IPS-15b (cell line): Measurements from ENCODE around the gene FBLN2.
A peak's percentile ranks its signal among the peaks of the same experiment; 100 is the strongest.

Source experiments
- H3K27me3 ChIP-seq: one replicate; pipeline ENCODE4 v1.6.1; 2013; ENCODE audit warnings: low read length; ENCODE audit not compliant: control insufficient read depth, insufficient read depth
- H3K36me3 ChIP-seq: one replicate; pipeline ENCODE4 v1.6.1; 2013; ENCODE audit warnings: low read length; ENCODE audit not compliant: control insufficient read depth, insufficient read depth
- H3K4me1 ChIP-seq: one replicate; pipeline ENCODE4 v1.6.1; 2013; ENCODE audit warnings: mild to moderate bottlenecking, low read length; ENCODE audit not compliant: control insufficient read depth, insufficient read depth
- H3K4me3 ChIP-seq: one replicate; pipeline ENCODE4 v1.5.1; 2013; ENCODE audit warnings: low read depth, low read length
- H3K9ac ChIP-seq: one replicate; pipeline ENCODE4 v1.6.1; 2013; ENCODE audit warnings: low read depth, mild to moderate bottlenecking, low read length
- H3K9me3 ChIP-seq: one replicate; pipeline ENCODE4 v1.6.1; 2013; ENCODE audit warnings: mild to moderate bottlenecking, low read length; ENCODE audit not compliant: control insufficient read depth, insufficient read depth

Gene FBLN2

DNA sequence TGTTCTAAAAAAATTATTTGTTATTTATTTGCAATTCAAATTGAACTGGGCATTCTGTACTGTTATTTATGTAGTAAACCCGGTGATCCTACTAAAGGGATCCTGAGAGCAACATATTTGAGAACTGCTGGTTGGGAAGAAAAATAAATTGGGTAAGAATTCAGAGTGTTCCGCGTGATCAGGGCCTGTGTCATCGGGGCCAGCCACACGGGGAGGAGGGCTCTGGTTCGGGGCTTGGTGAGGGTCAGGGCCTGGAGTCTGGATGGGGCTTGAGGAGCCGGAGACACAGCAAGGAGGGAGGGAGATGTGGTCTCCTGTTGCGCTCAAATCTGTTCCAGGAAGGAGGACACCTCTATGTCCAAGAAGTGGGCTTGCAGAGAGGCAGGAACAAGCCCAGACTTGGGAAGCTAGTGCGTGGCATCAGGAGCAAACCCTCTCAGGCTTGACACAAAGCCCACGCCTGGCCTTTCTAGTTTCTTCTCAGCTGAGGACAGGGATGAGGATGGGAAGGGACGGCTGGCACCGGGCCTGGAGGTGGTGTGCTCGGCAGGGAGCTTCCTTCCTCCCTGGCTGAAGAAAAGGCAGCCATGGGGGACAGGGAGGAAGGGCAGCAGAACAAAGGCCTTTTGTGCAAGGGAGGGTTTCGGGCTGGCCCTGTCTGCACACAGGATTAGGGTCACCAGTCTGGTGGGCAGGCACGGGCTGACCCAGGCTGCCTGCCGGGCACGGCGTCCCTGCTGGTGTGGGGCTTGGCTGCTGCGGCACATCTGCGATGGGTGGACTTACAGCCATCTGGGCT is 22.9 kb upstream of the FBLN2 start:
- H3K27me3 ChIP-seq = no peaks in the 10 kb centered on the region

DNA sequence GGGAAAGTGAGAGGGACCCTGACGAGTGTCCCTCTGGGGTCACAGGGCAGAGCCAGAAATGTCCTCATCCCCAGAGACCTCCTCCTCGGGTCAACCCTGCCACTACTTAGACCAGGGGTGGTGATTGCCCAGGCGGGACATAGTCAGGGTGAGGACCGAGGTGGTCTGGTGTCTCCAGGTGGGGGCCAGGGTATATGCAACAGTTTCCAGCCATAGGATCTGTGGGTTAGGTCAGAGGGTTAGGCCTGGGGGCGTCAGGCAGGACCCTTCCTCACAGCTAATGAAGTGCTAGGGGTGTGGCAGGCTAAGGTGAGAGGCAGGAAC is 22.3 kb upstream of the FBLN2 start:
- no peaks in the 10 kb centered on the region for H3K27me3 ChIP-seq
- H3K36me3 ChIP-seq = no peaks in the 10 kb centered on the region
- H3K4me3 ChIP-seq = no peak overlapping the region
- peaks cover 4% of the 10 kb centered on the region for H3K4me1 ChIP-seq
- H3K9me3 ChIP-seq = no peaks in the 10 kb centered on the region
- no peak overlapping the region for H3K9ac ChIP-seq

More for the DNA sequence above, 22.9 kb upstream of the FBLN2 start:
- Histone ChIP-seq H3K4me1 (peaks cover 4% of the 10 kb centered on the region), H3K36me3 (no peaks in the 10 kb centered on the region), H3K9ac (peak overlapping the region; percentile 24), H3K4me3 (no peak overlapping the region), H3K9me3 (no peaks in the 10 kb centered on the region)

DNA sequence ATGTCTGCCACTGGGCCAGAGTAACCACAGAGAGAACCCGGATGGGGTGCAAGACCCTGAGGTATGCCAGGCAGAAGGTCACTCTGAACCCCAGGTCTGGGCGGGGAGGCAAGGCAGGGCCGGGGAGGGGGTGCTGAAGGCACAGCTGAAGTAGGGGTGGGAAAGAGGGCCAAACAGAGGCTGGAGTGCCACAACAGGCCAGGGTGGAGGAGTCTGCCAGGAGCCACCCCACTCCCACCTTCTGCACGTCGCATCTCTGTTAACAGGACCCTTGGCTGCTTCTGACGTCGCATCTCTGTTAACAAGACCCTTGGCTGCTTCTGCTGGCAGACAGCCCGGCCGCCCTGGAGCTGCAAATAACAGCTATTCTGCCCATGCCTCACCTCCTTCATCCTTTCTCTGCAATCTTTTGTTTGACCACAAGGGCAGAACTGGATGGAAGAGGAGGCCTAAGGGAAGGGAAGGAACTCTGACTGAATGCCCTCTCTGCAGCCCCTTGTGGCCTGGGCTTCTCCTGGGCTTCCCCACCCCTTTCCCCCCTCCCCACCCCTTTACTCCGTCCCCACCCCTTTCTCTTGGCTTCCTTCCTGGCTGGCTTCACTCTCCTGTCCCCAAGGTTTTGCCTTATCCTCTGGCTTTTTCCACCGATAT is 20.6 kb upstream of the FBLN2 start:
- no peaks in the 10 kb centered on the region for H3K36me3 ChIP-seq
- H3K27me3 ChIP-seq = no peaks in the 10 kb centered on the region
- no peak overlapping the region for H3K9ac ChIP-seq
- H3K4me3 ChIP-seq = no peak overlapping the region
- no peaks in the 10 kb centered on the region for H3K9me3 ChIP-seq
- peaks cover 4% of the 10 kb centered on the region for H3K4me1 ChIP-seq

DNA sequence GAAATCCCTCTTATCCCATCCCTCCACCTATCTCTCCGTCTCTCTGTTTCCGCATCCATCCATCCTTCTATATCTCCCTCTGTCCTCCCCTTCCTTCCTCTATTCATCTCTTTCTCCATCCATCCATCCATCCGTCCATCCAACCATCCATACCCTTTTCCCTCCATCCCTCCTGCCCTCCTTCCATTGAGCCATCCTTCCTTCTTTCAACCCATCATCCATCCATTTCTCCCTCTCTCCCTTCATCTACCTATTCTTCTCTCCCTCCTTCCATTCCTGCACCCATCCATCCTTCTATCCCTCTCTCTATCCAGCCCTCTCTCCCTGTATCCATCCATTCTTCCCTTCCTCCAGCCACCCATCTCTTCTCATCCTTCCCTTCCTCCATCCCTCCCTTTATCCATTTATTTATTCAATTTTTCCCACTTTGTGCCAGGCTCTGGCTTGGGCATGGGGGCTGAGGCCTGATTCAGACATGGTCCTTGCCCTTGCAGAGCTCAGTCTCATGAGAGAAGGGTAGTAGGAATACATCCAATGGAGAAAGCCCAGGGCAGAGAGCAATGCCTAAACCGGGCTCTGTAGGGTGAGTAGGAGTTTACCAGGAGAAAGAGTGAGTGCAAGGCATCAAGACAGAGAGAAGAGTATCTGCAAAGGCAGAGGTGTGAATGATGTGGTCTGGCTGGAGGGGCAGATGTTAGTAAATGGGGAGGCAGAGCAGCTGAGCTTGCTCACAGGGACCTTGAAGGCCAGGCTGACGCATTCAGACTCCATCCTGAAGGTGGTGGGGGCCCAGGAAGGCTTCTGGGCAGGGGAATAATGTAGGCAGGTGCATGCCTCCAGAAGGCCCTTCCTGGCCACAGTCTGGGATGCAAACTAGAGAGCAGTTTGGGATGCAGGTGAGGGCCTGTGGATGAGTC is 19.5 kb upstream of the FBLN2 start:
- no peaks in the 10 kb centered on the region for H3K9me3 ChIP-seq
- no peaks in the 10 kb centered on the region for H3K36me3 ChIP-seq
- no peak overlapping the region for H3K9ac ChIP-seq
- no peaks in the 10 kb centered on the region for H3K27me3 ChIP-seq
- no peak overlapping the region for H3K4me3 ChIP-seq
- H3K4me1 ChIP-seq = peaks cover 4% of the 10 kb centered on the region

DNA sequence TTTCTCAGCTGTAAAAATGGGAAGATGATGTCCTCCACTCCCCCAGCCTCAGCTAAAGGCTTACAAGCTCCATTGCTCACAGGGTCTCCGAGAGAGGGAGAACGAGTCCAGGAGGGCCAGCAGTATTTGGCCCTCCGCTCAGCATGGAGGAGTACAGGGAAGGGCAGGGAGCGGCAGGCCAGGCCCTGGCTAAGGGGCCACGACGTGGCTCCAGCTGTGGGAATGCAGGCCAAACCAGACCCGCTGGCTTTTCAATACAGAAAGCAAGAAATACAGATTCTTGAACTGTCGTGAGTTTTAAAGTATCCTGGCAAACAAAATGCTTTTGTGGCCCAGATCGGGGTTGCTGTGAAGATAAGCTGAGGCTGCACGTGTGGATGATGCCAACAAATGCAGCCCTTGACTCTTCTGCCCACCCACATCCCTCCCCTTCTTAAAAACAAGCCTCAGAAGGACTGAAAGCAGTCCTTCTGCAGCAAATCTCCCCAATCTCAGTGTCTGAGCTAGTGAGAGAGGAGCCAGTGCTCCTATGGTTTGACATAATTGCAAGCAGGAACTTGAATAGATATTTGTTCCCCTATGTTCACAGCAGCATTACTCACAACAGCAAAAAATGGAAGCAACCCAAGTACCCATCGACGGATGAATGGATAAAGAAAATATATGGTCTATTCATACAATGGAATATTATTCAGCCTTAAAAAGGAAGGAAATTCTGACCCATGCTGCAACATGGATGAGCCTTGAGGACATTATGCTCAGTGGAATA is 18.5 kb upstream of the FBLN2 start:
- Histone ChIP-seq H3K36me3 (no peaks in the 10 kb centered on the region), H3K4me3 (no peak overlapping the region), H3K4me1 (peaks cover 4% of the 10 kb centered on the region), H3K27me3 (no peaks in the 10 kb centered on the region), H3K9me3 (no peaks in the 10 kb centered on the region), H3K9ac (no peak overlapping the region)

DNA sequence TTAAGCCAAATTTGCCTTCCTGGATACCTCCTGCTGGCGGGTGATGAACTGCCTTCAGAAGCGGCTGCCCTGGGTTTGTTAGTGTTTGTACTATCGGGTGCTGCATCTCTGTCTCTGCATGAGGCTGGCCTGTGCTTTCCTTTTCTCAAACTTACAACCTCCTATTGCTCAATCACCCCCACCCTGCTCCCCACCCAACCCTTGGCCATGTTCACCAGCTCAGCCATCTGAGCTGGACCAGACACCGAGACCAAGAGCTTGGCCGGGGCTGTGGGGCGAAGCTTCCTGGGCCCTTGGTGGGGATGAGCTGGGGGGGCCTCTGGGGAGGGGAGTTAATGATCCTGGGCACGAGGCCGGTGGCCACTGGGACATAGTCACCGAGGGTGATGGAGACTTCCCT is 16.8 kb upstream of the FBLN2 start:
- Histone ChIP-seq H3K36me3 (no peaks in the 10 kb centered on the region), H3K9ac (no peak overlapping the region), H3K9me3 (no peaks in the 10 kb centered on the region), H3K4me1 (peaks cover 2% of the 10 kb centered on the region), H3K4me3 (no peak overlapping the region), H3K27me3 (no peaks in the 10 kb centered on the region)

DNA sequence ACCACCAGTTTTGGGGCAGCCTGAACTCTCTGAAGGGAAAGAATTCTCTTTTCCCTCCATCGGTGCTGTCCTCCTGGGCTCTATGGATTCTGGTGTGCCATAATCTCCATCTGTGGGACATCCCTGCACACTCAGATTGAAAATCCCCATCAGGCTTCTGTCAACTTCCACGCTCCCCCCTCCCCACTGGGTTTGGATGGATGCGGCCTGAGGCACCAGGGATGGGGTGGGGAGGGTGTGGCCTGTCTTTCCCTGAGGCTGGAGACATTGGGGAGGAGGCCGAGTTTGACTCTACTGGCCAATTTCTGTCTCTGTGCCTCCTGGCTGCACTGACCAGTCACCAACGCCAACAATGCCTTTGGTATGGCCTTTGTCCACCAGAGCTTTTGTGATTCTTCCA is 16.3 kb upstream of the FBLN2 start:
- H3K36me3 ChIP-seq = no peaks in the 10 kb centered on the region
- no peaks in the 10 kb centered on the region for H3K27me3 ChIP-seq
- H3K4me1 ChIP-seq = peaks cover 2% of the 10 kb centered on the region
- H3K9ac ChIP-seq = no peak overlapping the region
- no peak overlapping the region for H3K4me3 ChIP-seq
- no peaks in the 10 kb centered on the region for H3K9me3 ChIP-seq

DNA sequence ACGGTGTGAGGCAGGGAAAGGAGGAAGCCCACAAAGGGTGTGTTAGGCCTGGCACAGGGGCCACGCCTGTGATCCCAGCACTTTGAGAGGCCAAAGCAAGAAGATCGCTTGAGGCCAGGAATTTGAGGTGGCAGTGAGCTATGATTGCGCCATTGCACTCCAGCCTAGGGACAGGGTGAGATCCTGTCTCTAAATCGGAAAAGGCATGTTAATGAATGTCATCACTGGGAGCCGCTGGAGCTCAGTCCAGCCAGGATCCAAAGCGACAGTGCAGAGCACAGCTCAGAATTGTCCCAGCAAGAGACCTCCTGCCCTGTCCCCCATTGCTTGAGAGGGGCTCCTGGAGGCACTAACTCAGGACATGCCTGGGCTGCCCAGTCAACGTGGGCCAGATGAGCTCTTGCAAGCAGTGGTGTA is 15.0 kb upstream of the FBLN2 start:
- H3K27me3 ChIP-seq = no peaks in the 10 kb centered on the region
- H3K4me3 ChIP-seq = no peak overlapping the region
- no peaks in the 10 kb centered on the region for H3K4me1 ChIP-seq
- H3K9ac ChIP-seq = no peak overlapping the region
- no peaks in the 10 kb centered on the region for H3K36me3 ChIP-seq
- H3K9me3 ChIP-seq = no peaks in the 10 kb centered on the region

DNA sequence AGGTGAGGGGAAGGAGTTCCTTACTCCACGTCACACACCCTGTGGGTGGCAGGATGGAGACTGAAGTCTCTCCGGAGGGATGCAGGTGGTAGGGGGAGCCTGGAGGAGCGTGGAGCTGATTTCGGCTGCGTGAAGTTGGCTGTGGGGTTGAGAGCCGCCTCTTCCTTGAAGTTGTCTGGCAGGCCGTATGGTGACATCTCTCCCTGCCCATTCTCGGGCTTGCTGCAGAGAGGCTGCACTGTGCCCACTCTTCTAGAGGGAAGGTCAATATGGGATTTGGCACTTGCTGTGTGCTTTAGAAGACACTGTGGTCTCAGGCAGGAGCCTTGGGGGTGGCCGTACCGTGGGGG is 13.4 kb upstream of the FBLN2 start:
- Histone ChIP-seq H3K4me1 (no peaks in the 10 kb centered on the region), H3K4me3 (no peak overlapping the region), H3K9ac (no peak overlapping the region), H3K36me3 (no peaks in the 10 kb centered on the region), H3K27me3 (no peaks in the 10 kb centered on the region), H3K9me3 (no peaks in the 10 kb centered on the region)

DNA sequence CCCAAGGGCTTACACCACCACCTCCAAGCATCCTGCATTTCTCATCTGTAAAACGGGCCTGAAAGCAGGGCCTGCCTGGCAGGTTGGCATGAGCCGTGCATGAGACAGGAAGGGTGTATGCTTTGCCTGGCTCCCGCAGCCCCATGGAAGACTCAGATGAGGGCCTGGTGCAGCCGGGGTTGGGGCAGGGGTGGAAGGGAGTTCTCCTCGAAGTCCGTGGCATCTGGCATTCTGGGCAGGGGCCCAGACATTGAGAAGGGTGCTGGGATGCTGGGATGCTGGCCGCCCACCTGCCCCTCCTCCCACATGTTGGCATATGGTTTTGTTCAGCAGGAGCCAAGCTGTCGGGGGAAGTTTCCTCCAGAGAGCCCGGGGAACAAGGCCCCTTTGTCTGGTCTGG is 13.0 kb upstream of the FBLN2 start:
- Histone ChIP-seq H3K27me3 (no peaks in the 10 kb centered on the region), H3K9me3 (no peaks in the 10 kb centered on the region), H3K9ac (no peak overlapping the region), H3K36me3 (no peaks in the 10 kb centered on the region), H3K4me1 (no peaks in the 10 kb centered on the region), H3K4me3 (no peak overlapping the region)

DNA sequence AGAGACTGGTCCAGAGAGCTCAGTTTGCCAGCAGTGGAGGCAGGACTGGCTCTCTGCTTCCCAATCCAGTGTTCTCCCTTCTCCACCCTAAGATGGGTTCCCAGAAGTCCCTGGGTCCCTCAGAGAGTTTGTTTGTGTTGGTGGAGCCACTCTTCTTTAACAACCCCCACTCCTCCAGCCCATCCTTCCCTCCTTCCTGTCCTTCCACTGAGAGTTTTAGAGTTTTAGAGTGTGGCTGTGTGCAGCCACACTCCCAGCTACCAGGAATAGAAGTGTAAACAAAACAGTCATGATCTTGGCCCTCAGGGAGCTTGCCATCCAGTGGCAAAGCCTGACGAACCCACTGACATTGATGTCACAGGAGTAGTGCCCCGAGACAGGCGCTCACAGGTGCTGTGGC is 12.5 kb upstream of the FBLN2 start:
- Histone ChIP-seq H3K36me3 (no peaks in the 10 kb centered on the region), H3K27me3 (no peaks in the 10 kb centered on the region), H3K4me3 (no peak overlapping the region), H3K9me3 (no peaks in the 10 kb centered on the region), H3K9ac (no peak overlapping the region), H3K4me1 (no peaks in the 10 kb centered on the region)
